PC-9 (cell line): Measurements from ENCODE around the gene JPH2. TPM values are rescaled to one million over a fixed set of nuclear protein-coding genes. Genes with fewer than 3 reads are reported as not detected.

Source experiments
- BruUV-seq: library from RNA; stranded (reverse); fragments of 400-500 nt; replicated peaks from 2 replicates; lab custom pipeline; 2021; lab: Mats Ljungman, UMichigan
- CTCF ChIA-PET: fragments of 300-600 bp; sonication (Branson Sonifier 250); formaldehyde crosslinking; loops from one replicate; lab custom pipeline; 2022; ENCODE audit warnings: antibody characterized with exemption; lab: Charles Lee
- POLR2A ChIA-PET: fragments of 300-600 bp; sonication (Branson Sonifier 250); formaldehyde crosslinking; loops from one replicate; lab custom pipeline; 2022; ENCODE audit warnings: antibody characterized with exemption; ENCODE audit not compliant: unreplicated experiment; lab: Charles Lee
- DNase-seq, 2 experiments: peaks; one replicate each; pipeline versions ENCODE4 v3.0.0 to v3.0.0-alpha.2; 2015 to 2022; ENCODE audit warnings: mixed read lengths in 1 of 2
- H2AFZ ChIP-seq: fragments of 200-600 bp; sonication (generic); 2 replicates; pipeline ENCODE4 v1.8.1; 2017; ENCODE audit warnings: antibody characterized with exemption
- H3F3A ChIP-seq: fragments of 200-600 bp; sonication (generic); 2 replicates; pipeline ENCODE4 v1.8.1; 2017; ENCODE audit warnings: antibody characterized with exemption, mild to moderate bottlenecking, low read depth; ENCODE audit not compliant: insufficient read depth
- H3K27ac ChIP-seq: fragments of 200-600 bp; sonication (generic); 2 replicates; pipeline ENCODE4 v1.6.1; 2016; ENCODE audit warnings: mixed run types
- H3K27me3 ChIP-seq: fragments of 200-600 bp; sonication (generic); 2 replicates; pipeline ENCODE4 v1.6.1; 2016; ENCODE audit warnings: low read depth, mixed run types; ENCODE audit not compliant: insufficient read depth
- H3K36me3 ChIP-seq: fragments of 200-600 bp; sonication (generic); 2 replicates; pipeline ENCODE4 v1.6.1; 2016; ENCODE audit warnings: low read depth, mixed run types
- H3K4me1 ChIP-seq: fragments of 200-600 bp; sonication (generic); replicated peaks from 2 replicates; pipeline ENCODE4 v1.6.1; 2016; ENCODE audit warnings: mixed run types; ENCODE audit not compliant: insufficient read depth
- H3K4me2 ChIP-seq: fragments of 200-600 bp; sonication (generic); 2 replicates; pipeline ENCODE4 v1.6.1; 2017; ENCODE audit warnings: mixed run types
- H3K4me3 ChIP-seq: fragments of 200-600 bp; sonication (generic); 2 replicates; pipeline ENCODE4 v1.6.1; 2016; ENCODE audit warnings: mixed run types
- H3K79me2 ChIP-seq: fragments of 200-600 bp; sonication (generic); 2 replicates; pipeline ENCODE4 v1.6.1; 2017; ENCODE audit warnings: low read depth, mixed run types
- H3K9me2 ChIP-seq: fragments of 200-600 bp; sonication (generic); 2 replicates; pipeline ENCODE4 v1.8.1; 2017; ENCODE audit warnings: mild to moderate bottlenecking; ENCODE audit not compliant: insufficient read depth
- H3K9me3 ChIP-seq: fragments of 200-600 bp; sonication (generic); 2 replicates; pipeline ENCODE4 v1.8.1; 2016; ENCODE audit warnings: low read depth; ENCODE audit not compliant: insufficient read depth
- H4K20me1 ChIP-seq: fragments of 200-600 bp; sonication (generic); 2 replicates; pipeline ENCODE4 v1.8.1; 2017; ENCODE audit not compliant: insufficient read depth
- EZH2 ChIP-seq: fragments of 200-600 bp; sonication (generic); IDR thresholded peaks from 2 replicates; pipeline ENCODE4 v1.8.0; 2017; ENCODE audit warnings: antibody characterized with exemption, low read depth
- intact Hi-C: fragments of 100-400 bp; cut with micrococcal nuclease; formaldehyde crosslinking; loops from one replicate; pipeline ENCODE4 v1.10.0; 2022; ENCODE audit not compliant: unreplicated experiment
- total RNA-seq: library from RNA; stranded (reverse); gene quantifications from 2 replicates; pipeline ENCODE4 v1.2.3, GENCODE V29; 2021
- TF ChIP-seq, protein P1 (sequence below): fragments of 200-600 bp; sonication (generic); conservative IDR thresholded peaks from 2 replicates; pipeline ENCODE4 v1.6.1; 2017; ENCODE audit warnings: mixed run types, antibody characterized with exemption, mild to moderate bottlenecking, moderate library complexity

Gene JPH2
- total RNA-seq, 1 experiment from 2014 or later = 41.1 TPM

GRCh38 chr20:44113618-44114376 lies 73.2 kb downstream of the JPH2 start:
- 0 out of 2 replicates have a peak, but pooled peaks cover 7% of the 10 kb centered on the region for H3K9me3 ChIP-seq
- H4K20me1 ChIP-seq = no peaks in the 10 kb centered on the region
- H3F3A ChIP-seq = peaks cover 13% of the 10 kb centered on the region; the same call in 1 of the 2 replicates
- POLR2A ChIA-PET = interaction anchor here (0.7 kb wide), 1 partner anchor 197 kb away, joined by 3 read pairs; the partner anchor contains the start of gene FITM2
- no TSS peak for BruUV-seq
- H3K4me3 ChIP-seq = no peak overlapping the region
- intact Hi-C loops = loop anchor here (10.0 kb wide), 1 partner anchor 501 kb away; no protein-coding TSS in a partner anchor
- no peaks in the 10 kb centered on the region for H3K27me3 ChIP-seq
- H3K27ac ChIP-seq = no peak overlapping the region
- no peaks in the 10 kb centered on the region for H3K79me2 ChIP-seq
- CTCF ChIA-PET = interaction anchor here (1.4 kb wide), 1 partner anchor 76 kb away, joined by 5 read pairs; no protein-coding TSS in a partner anchor
- no peaks in the 10 kb centered on the region for H3K36me3 ChIP-seq
- H2AFZ ChIP-seq = no peak overlapping the region
- no peaks in the 10 kb centered on the region for H3K9me2 ChIP-seq
- no peak for DNase-seq
- H3K4me1 ChIP-seq = peaks cover 7% of the 10 kb centered on the region; the same call in 1 of the 2 replicates
- no peak for TF ChIP-seq EZH2
- TF ChIP-seq, protein P1, sequence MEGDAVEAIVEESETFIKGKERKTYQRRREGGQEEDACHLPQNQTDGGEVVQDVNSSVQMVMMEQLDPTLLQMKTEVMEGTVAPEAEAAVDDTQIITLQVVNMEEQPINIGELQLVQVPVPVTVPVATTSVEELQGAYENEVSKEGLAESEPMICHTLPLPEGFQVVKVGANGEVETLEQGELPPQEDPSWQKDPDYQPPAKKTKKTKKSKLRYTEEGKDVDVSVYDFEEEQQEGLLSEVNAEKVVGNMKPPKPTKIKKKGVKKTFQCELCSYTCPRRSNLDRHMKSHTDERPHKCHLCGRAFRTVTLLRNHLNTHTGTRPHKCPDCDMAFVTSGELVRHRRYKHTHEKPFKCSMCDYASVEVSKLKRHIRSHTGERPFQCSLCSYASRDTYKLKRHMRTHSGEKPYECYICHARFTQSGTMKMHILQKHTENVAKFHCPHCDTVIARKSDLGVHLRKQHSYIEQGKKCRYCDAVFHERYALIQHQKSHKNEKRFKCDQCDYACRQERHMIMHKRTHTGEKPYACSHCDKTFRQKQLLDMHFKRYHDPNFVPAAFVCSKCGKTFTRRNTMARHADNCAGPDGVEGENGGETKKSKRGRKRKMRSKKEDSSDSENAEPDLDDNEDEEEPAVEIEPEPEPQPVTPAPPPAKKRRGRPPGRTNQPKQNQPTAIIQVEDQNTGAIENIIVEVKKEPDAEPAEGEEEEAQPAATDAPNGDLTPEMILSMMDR = no peak
- no peak overlapping the region for H3K4me2 ChIP-seq

DNA sequence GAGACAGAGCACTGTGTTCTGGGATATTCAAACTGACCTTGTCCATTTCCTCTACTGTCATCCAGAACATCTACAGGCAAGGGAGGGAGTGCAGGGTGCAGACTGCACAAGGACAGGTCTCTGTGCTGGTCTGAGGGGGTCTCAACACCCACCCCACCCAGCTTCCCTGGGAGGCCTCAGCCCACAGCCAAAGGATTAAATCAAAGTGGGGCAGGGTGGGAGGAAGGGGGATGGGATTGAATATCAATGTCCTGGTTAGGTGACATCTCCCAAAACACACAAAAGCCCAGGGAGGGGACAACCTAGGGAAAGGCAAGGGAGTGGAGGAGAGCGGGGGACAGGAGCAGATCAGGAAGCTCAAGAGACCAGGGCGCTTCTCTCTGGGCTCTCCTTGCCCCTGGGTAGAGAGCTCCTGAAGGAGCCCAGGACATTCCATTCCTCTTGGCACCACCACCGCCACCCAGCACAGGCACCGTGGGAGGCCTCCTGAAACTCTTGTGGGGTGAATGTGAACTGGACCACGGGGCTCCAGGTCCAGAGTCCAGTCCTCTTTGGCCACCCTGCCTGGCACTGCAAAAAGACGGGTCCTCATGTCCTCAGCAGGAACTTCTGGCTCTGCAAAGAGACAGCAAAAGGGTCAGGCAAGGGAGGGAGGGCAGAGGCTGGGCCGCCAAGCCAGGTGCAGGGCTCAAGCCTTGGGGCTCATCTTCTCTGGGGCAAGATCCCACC lies 73.9 kb downstream of the JPH2 start:
- no peak overlapping the region for H3K4me3 ChIP-seq
- CTCF ChIA-PET = no interaction called here
- BruUV-seq = no TSS peak
- H3K4me1 ChIP-seq = peaks cover 7% of the 10 kb centered on the region; the same call in 1 of the 2 replicates
- no peaks in the 10 kb centered on the region for H3K36me3 ChIP-seq
- peaks cover 13% of the 10 kb centered on the region; the same call in 1 of the 2 replicates for H3F3A ChIP-seq
- H3K27me3 ChIP-seq = no peaks in the 10 kb centered on the region
- TF ChIP-seq, protein P1 = no peak
- no peak for TF ChIP-seq EZH2
- H3K79me2 ChIP-seq = no peaks in the 10 kb centered on the region
- no peaks in the 10 kb centered on the region for H4K20me1 ChIP-seq
- DNase-seq = no peak
- intact Hi-C loops = loop anchor here (10.0 kb wide), 1 partner anchor 502 kb away; no protein-coding TSS in a partner anchor
- no peaks in the 10 kb centered on the region for H3K9me2 ChIP-seq
- no peak overlapping the region for H3K27ac ChIP-seq
- H3K4me2 ChIP-seq = no peak overlapping the region
- H3K9me3 ChIP-seq = peaks cover 14% of the 10 kb centered on the region; the same call in 1 of the 2 replicates
- POLR2A ChIA-PET = no interaction called here
- no peak overlapping the region for H2AFZ ChIP-seq

GRCh38 chr20:44112456-44112855 lies 74.5 kb downstream of the JPH2 start:
- no TSS peak for BruUV-seq
- Histone ChIP-seq H3K4me2 (no peak overlapping the region), H3F3A (peaks cover 11% of the 10 kb centered on the region; the same call in 1 of the 2 replicates), H4K20me1 (no peaks in the 10 kb centered on the region), H3K9me3 (peaks cover 17% of the 10 kb centered on the region; the same call in 1 of the 2 replicates), H3K4me1 (peaks cover 7% of the 10 kb centered on the region; the same call in 1 of the 2 replicates), H3K36me3 (no peaks in the 10 kb centered on the region), H3K4me3 (no peak overlapping the region), H3K27ac (no peak overlapping the region), H3K27me3 (no peaks in the 10 kb centered on the region), H3K79me2 (no peaks in the 10 kb centered on the region), H2AFZ (no peak overlapping the region), H3K9me2 (no peaks in the 10 kb centered on the region)
- no peak for DNase-seq
- intact Hi-C loops = loop anchor here (10.0 kb wide), 1 partner anchor 502 kb away; no protein-coding TSS in a partner anchor
- TF ChIP-seq EZH2 = no peak
- TF ChIP-seq, protein P1 = no peak
- ChIA-PET CTCF (interaction anchor here (0.5 kb wide), 1 partner anchor 954 kb away, joined by 3 read pairs; no protein-coding TSS in a partner anchor), POLR2A (interaction anchor here (0.6 kb wide), 1 partner anchor 41 kb away, joined by 7 read pairs; no protein-coding TSS in a partner anchor)
